AML-193 (cell line): ENCODE results near the gene REEP1.
A peak's percentile ranks its signal among the peaks of the same experiment; 100 is the strongest.

Experiments used
- DNase-seq, 2 experiments: peaks; one replicate each; lab custom pipeline; 2025; lab: John Stamatoyannopoulos, UW

The REEP1 gene, protein sequence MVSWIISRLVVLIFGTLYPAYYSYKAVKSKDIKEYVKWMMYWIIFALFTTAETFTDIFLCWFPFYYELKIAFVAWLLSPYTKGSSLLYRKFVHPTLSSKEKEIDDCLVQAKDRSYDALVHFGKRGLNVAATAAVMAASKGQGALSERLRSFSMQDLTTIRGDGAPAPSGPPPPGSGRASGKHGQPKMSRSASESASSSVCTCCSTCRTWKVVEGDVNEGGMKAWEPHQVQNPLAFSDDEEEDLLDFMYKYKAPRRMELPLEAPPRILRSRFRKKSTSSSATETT

DNA sequence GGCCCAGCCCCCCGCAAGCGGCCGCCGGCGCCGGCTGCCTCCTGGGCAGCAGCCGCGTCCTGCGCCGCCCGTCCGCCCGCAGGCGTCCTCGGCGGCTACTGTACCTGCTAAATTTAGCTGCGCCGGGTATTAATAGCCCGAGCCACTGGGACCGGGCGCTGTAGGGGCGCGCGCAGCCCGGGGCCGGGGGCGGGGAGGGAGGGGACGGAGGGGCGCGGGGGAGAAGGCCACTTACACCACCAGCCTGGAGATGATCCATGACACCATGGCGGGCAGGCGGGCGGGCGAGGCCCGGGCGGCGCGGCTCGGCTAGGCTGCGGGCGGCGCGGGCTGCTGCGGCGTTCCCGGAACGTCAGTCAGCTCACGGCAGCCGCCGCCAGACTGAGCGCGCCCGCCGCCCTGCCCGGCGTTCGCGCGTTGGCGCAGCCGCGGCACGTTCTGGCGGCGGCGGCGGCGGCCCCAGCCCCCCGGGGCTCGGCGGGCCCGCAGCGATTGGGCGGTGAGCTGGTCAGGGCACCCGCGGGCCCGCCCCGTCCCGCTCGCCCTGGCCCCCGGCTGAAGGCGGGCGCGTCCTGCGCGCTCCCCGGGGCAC is at the start of gene REEP1:
TSS of gene REEP1 (minus strand) at position 383 of the 592 bp plus-strand sequence. CDS start at position 267, 116 bp downstream.
- no peak for DNase-seq

DNA sequence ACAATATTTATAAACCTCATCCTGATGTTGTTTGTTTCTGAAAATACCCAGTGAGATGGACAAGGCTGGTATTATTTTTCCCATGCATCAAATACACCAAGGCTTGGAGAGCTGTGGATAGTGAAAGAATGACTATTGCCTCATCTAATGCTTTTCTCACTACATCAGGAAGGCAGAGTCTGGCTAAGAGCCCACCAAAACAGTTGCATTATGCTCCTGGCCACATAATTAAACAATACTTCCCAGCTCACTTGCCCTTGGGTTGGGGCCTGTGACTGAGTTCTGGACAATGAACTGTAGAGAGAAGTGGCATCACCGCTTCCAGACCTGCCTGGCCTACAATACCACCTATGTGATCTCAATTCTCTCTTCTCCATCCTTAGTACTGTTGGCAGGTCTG is 46.4 kb upstream of the REEP1 start:
- DNase-seq, result no peak

DNA sequence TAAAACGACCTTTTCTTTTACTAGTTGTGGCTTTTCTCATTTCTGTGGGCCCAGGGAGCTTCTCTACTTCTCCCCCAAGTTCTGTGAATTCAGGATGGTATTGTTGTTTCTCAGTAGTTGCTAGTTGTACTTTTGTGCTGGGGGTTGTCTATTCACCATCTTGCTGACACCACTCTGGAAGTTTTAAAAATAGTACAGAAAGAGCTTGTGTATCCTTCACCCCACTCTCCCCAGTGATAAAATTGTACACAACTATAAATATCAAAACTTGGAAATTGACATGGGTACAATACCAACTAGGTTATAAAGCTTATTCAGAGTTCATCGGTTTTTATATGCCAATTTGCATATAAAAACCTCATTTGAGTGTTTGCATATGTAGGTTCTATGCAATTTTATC is 45.3 kb upstream of the REEP1 start:
- DNase-seq, result no peak

DNA sequence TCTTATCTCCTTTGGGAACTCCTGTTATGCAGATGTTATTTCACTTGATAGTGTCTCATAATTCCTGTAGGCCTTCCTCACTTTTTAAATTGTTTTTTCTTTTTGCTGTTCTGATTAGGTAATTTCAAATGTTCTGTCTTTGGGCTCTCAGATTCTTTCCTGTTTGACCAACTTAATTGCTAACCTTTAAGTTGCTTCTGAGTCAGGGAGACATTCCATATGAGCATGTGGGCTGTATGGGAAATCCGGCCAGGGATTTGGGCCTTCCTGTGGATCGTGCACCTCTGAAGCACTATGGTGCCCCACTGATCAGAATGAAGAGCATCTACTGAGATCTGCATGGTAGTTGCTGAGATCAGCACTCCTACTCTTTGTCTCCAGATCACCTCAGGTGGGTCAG is 44.7 kb upstream of the REEP1 start:
- DNase-seq, result no peak

DNA sequence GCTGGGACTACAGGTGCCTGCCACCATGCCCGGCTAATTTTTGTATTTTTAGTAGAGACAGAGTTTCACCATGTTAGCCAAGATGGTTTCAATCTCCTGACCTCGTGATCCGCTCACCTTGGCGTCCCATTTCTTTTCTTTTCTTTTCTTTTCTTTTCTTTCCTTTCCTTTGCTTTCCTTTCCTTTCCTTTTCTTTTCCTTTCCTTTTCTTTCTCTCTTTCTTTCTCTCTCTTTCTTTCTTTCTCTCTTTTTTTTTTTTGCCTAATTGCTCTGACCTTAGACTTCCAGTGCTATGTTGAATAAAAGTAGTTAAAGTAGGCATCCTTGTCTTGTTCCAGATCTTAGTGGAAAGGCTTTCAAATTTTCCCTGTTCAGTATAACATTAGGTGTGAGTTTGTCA is 41.0 kb upstream of the REEP1 start:
- no peak for DNase-seq

DNA sequence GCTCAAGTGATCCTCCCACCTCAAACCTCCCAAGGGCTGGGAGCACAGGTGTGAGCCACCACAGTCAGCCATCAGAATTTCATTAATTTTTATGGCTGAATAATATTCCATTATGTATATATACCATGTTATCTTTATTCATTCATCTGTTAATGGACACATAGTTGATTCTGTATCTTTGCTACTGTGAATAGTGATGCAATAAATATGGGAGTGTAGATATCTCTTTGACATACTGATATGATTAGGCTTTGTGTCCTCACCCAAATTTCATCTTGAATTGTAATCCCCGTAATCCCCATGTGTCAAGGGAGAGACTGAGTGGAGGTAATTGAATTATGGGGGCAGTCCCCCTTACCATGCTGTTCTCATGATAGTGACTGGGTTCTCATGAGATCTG is 38.2 kb upstream of the REEP1 start:
- DNase-seq, result no peak

DNA sequence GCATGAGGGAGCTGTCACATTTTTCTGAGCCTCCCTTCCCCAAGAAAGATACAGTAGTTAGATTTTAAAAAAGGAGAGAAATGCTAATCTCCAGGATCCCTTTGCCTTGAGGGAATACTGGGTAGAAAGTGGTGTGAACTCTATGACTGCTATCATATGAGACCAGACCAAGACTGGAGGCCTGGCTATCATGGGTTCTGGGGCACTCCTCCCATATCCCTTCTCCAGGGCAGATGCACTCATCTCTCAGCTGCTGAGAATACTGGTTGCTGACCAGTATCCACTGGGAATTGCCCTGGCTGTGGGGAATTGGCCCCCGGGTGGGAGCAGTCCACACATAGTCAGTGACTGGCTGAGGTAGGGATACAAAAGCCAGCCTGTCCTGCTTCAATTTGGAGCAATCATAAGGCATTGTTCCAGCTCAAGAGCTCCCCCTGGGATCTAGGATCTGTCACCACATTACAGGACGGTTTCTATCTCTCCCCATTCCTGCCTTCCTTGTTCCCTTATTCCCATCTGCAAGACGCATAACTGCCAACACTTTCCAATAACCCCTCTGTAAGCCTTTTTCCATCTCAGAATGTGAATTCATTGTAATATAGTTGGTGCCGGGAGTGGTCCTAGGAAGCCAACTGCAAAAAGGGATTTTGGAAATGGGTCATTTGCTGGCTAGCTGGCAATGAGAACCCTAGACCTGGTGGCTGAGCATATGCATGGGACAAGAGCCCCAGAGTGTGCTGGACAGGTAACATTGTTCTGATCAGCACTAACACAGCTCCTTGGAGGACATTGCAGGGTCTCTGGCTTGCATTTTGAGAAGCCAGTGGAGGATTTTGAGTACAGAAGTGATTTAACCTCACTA is 35.4 kb upstream of the REEP1 start:
- no peak for DNase-seq

DNA sequence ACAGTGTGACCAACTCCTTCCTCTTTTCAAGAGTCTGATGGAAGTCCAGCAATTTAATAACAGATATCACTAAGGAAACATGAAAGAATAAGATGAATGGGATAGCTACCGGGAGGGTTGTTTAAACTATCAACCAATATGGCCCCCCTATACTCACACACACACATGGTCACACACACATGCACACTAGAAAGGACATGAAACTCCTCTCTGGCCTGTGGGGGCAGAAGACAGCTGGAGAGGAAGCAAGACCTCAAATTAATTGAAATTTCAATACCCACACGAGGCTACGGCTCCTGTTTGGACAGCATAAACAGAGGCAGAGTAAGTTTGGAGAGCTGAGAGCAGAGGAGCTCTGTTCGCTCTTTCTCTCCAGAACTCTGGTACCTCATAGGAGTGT is 34.7 kb upstream of the REEP1 start:
- no peak for DNase-seq

DNA sequence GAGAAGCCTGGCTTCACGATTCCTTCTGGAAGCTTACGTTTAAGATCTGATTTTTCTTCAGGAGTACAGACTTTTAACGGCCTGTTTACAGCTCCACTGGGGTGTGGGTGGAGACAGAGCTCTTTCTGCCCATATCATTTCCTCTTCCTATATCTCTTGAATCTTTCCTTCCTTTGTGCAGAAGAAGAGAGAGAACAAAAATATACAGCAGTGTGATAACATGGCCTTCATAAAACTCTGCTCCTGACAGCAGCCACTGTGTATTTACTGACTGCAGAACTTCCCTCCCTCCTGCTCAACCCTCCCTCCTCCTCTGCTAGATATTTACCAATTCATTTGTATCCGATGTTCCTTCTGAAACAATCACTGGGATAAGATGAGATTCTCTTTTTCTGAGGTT is 34.1 kb upstream of the REEP1 start:
- DNase-seq, result no peak

DNA sequence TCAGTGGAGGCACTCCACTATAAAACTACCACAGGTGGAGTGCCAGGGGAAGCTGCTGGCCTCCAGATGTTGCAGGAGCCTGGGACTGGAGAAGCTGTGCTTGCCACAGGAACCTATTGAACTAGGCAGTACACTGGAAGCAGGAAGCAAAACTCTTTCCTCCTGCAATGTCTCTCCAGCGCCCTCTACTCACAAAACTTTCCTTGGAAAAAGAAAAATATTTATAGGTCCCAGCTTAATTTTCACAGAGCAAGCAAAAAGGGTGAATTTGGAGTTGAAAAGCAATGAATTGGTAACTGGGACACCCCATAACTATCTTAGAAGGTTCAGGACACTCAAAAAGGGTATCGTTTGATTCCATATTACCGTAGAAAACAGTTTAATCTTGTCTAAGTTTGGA is 33.2 kb upstream of the REEP1 start:
- DNase-seq, result no peak

DNA sequence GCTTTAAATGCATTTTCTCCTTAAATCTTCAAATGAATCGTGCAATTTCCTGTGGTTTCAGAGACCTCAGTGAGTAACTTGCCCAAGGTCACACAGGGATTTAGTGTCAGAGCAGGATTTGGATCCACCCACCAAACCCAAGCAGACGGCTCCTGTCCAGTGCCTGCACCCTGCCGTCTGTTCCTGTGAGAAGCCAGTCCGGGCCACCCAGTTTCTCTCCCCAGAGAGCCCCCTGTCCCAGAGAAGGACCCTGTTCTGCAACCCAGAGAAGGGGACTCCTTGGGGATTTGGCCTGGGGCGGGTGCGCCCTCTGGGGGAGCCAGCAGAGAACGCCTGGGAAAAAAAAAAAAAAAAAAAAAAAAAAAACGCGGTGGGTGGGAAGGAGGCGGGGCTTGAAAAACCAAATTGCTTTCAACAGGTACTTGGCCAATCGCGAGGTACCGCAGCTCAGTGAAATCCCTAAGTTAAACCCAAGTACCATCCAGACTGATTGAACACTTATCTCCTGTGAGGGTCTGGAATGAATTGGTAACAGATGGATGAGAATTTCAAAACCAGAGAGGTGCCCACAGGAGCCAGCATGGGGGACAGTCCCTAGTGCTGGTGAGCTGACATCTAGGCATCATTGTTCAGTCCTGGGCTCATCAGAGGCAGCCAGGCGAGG is 30.9 kb upstream of the REEP1 start:
- peak; percentile 14 to 29 for DNase-seq

DNA sequence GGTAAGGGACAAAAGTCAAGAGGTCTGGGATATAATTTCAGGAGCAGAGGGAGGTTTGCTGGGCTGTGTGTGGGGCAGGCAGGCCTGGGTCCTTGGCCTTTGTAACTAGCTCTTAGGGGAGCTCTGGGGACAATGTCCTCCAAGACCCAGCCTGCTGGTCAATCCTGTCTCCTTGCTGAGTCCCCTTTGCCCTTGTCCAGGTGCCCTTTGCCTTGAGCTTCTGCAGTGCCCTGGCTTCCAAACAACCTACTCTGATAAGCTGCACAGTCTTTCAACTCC is 30.0 kb upstream of the REEP1 start:
- DNase-seq, result no peak

DNA sequence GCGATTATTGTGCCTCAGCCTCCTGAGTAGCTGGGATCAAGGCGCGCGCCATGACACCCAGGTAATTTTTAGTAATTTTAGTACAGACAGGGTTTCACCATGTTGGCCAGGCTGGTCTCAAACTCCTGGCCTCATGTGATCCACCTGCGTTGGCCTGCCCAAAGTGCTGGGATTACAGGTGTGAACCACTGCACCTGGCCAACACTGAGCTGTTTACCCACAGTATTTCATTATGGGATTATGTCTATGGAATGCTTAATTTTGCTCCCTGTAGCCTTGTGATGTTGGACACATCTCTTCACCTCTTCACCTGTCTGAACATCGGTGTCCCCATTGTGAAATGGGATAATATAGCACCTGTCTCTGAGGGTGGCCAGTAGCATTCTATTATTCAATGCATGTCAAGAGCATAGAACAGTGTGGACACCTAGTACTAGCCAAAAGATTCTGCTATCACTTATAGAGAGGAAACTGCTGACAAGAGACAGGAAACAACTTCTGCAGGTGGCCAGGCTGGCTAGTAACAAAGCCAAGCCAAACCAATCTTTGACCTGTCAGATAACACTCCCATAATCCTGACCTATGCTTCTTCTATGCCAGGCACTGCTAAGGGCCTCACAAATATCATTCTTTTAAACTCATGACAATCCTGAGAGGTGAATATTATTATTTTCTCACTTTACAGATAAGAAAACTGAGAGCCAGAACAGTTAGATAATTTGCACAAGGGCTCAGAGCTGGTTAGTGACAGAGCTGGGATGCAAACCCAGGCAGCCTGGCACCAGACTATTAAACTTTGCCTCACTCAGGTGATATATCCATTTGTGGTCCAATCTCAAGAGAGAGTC is 29.4 kb upstream of the REEP1 start:
- DNase-seq, result no peak

DNA sequence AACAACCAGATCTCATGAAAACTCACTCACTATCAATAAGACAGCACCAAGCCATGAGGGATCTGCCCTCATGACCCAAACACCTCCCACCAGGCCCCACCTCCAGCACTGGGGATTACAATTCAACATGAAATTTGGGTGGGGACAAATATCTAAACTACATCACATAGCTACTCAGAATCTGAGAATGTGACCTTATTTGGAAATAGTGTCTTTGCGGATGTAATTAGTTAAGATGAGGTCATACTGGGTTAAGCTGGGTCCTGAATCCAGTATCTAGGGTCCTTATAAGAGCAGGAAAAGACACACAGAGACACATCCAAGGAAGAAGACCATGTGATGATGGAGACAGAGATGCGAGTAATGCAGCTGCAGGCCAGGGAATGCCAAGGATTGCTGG is 27.5 kb upstream of the REEP1 start:
- no peak for DNase-seq

DNA sequence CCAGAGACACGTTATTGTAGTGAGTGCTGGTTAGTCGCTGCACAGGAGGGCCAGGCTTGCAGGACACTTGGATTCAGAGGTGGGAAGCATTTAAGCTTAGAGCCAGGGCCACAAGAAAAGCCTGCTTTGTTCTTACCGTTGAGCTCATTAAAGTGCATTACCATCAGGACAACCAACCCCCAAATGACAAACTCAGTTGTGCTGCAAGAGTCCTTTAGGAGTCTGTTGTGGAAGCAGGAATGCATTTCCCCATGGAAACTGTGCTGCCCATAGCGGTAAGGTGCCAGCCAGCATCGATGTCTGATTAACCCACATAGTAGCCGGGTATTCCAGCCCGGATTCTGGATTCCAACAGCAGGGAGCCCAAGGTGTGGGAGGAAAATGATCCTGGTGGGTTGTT is 23.4 kb upstream of the REEP1 start:
- DNase-seq, result no peak

DNA sequence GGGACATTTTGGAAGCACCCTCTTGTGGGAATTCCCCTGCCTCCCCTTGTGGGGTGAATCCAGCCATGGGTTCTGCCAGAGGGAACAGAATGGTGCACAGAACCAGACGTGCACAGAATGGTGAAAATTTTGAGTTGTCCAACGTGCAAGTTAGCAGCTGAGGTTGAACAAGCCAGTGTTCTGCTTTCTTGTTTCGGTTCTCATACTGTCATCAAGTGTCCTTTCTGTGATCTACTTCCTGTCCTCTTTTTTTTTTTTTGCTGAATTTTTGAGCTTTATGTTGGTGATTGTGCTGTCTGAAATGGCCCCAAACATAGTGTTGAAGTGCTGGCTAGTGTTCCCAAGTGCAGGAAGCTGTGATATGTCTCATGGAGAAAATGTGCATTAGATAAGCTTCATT is 21.5 kb upstream of the REEP1 start:
- DNase-seq, result no peak

DNA sequence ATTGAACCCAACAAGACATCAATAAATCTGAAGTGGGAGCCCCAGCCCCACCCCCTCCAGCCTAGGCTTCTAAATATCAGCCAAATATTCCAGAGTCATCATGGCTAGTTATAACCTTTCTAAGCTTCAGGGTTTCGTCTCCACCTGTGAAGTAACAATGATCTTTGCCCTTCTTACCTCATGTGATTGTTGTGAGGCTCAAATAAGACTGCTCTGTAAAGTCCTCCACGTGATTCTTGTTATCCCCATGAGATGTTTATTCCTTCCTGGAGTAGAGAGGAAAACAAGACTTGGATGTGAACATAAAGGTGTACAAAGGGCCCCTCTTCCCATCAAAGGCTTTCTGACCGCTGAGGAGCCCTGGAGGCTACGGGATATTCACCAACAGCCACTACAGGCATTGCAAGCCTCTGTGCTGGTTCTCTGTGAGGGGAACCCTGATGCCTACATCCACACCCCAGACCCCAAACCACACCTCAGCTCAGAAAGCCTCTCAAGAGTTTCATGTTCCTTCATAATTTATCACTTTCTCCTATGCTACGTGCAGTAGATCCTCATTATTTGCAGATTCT is 20.1 kb upstream of the REEP1 start:
- DNase-seq, result no peak

DNA sequence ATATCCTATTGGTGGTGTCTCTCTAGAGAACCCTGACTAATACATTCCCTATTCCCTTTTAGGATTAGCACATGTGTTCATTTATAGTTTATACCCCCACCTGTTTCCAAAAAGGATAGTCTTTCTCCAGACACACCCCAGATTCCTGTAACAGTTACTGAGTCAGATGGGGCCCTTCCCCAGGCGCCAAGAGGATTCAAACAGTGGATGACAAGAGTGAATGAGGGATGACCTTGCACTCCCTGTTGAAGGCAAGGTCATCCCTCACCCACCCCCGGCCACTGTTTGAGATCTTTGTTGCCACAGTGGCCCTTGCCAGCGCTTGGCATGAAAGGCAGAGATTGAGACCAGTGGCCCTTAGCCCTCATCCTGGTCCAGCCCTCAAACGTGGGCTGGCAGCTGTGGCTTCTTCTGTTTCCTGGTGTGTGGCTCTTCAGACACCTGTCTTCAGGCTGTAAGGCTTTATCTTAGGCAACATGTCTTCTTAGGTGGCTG is 15.3 kb upstream of the REEP1 start:
- no peak for DNase-seq

DNA sequence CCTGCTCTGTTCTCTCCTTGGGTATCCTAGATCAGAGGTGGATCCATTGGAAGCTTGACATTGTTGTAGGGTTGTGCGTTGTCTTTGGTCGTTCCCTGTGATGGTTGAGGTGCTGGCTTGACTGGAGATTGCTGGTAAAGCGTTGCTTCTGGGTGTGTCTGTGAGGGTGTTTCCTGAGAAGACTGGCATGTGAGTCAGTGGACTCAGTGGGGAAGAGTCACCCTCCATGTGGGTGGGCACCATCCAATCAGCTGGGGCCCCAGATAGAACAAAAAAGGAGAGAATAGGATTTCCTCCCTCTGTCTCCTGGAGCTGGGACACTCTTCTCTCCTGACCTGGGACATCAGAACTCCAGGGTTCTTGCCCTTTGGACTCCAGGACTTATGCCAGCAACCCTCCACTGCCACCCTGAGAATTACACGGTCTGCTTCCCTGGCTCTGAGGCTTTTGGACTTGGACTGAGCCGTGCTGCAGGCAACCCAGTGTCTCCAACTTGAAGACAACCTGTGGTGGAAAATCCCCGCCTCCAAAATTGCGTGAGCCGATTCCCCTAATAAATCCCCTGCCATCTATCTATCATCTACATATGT is 14.8 kb upstream of the REEP1 start:
- no peak for DNase-seq

DNA sequence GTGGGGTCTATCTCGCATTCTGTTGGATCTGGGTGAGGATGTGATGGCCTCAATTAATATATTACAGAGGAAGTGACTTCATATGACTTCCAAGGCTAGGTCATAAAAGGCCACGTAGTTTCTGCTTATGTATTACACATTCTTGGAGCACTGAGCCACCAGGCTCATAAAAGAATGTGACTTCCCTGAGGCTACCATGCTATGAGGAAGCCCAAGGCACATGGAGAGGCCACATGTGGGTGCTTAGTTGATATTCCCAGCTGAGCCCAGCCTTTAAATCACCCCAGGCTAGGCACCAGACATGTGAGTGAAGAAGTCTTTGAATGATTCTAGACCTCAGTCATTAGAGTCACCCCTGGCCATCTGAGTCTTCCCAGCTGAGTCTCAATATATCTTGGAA is 13.3 kb upstream of the REEP1 start:
- no peak for DNase-seq

DNA sequence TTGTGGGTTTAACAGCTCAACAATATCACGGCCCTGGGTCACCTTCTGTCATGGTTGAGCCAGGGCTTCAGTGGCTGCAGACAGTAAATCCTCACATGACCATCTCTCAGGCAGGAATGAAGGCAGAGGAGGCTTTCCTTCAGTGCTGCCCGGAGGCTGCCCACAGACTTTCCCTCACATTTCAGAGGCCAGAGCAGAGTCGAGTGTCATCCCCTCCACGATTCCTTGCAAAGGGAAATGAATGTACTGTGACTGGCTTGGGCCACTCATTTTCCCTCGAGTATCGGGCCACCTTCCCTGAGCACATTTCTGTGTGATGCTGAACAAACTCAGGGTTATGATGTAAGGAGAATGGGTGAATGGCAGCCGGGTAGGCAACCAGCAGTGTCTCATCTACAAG is 10.0 kb upstream of the REEP1 start:
- no peak for DNase-seq
